Caco-2 (cell line): Measurements from ENCODE around the gene EVX2. TPM values are rescaled to one million over a fixed set of nuclear protein-coding genes. Genes with fewer than 3 reads are reported as not detected.

ENCODE experiments used
- BruUV-seq: library from RNA; stranded (reverse); fragments of 400-500 nt; replicated peaks from 2 replicates; lab custom pipeline; 2021; lab: Mats Ljungman, UMichigan
- CTCF ChIA-PET: fragments of 300-600 bp; sonication (Branson Sonifier 250); formaldehyde crosslinking; loops from one replicate; lab custom pipeline; 2022; ENCODE audit warnings: antibody characterized with exemption; lab: Charles Lee
- POLR2A ChIA-PET: fragments of 300-600 bp; sonication (Branson Sonifier 250); formaldehyde crosslinking; loops from one replicate; lab custom pipeline; 2022; ENCODE audit warnings: antibody characterized with exemption; lab: Charles Lee
- DNase-seq, 2 experiments: peaks; one replicate each; pipeline versions ENCODE4 v3.0.0 to v3.0.0-alpha.2; 2020 to 2022
- H3K27me3 ChIP-seq: replicated peaks from 2 replicates; pipeline ENCODE4 v1.6.0; 2011; ENCODE audit warnings: low read length; ENCODE audit not compliant: control insufficient read depth, insufficient read depth
- H3K36me3 ChIP-seq: 2 replicates; pipeline ENCODE4 v1.5.1; 2011; ENCODE audit warnings: low read length; ENCODE audit not compliant: control insufficient read depth, insufficient read depth
- H3K4me1 ChIP-seq: fragments of 250-450 bp; sonication (Bioruptor Pico); 2 replicates; pipeline ENCODE4 v1.5.1; 2020; ENCODE audit warnings: mild to moderate bottlenecking
- H3K4me3 ChIP-seq: 2 replicates; pipeline ENCODE4 v1.5.1; 2011; ENCODE audit warnings: low read depth, mild to moderate bottlenecking, control low read depth, low read length
- H3K9me3 ChIP-seq: fragments of 250-450 bp; sonication (Bioruptor Pico); 2 replicates; pipeline ENCODE4 v1.5.1; 2020; ENCODE audit warnings: mild to moderate bottlenecking, moderate library complexity
- H3K27ac Mint-ChIP-seq: one replicate; pipeline ENCODE4 v1.8.0; 2022; ENCODE audit warnings: mixed read lengths; ENCODE audit not compliant: unreplicated experiment
- H3K27me3 Mint-ChIP-seq: one replicate; pipeline ENCODE4 v1.8.0; 2022; ENCODE audit warnings: mixed read lengths; ENCODE audit not compliant: insufficient read depth, unreplicated experiment
- H3K36me3 Mint-ChIP-seq: one replicate; pipeline ENCODE4 v1.8.0; 2022; ENCODE audit warnings: mild to moderate bottlenecking, mixed read lengths; ENCODE audit not compliant: insufficient read depth, unreplicated experiment
- H3K4me1 Mint-ChIP-seq: one replicate; pipeline ENCODE4 v1.8.0; 2022; ENCODE audit warnings: low read depth, mixed read lengths; ENCODE audit not compliant: unreplicated experiment
- H3K4me3 Mint-ChIP-seq: one replicate; pipeline ENCODE4 v1.8.0; 2022; ENCODE audit warnings: mild to moderate bottlenecking, moderate library complexity, mixed read lengths; ENCODE audit not compliant: unreplicated experiment
- H3K9me3 Mint-ChIP-seq: one replicate; pipeline ENCODE4 v1.8.0; 2022; ENCODE audit warnings: mixed read lengths; ENCODE audit not compliant: unreplicated experiment
- CTCF ChIP-seq, 2 experiments: fragments of 200-600 bp in 1 of 2; IDR thresholded peaks; 1 replicate in 1 of 2; 2 replicates in 1 of 2; pipeline versions ENCODE4 v1.5.1 to v1.8.0; 2011 to 2022; ENCODE audit warnings: antibody characterized with exemption in 1 of 2, control low read depth in 1 of 2, inconsistent platforms in 1 of 2, low read depth in 1 of 2, low read length in 1 of 2, mild to moderate bottlenecking in 1 of 2, moderate library complexity in 1 of 2; ENCODE audit not compliant: insufficient read depth in 1 of 2, severe bottlenecking in 1 of 2, unreplicated experiment in 1 of 2
- intact Hi-C: fragments of 100-400 bp; cut with micrococcal nuclease; formaldehyde crosslinking; loops from one replicate; pipeline ENCODE4 v1.10.0; 2022; ENCODE audit not compliant: unreplicated experiment
- total RNA-seq: library from RNA; stranded (reverse); gene quantifications from 2 replicates; pipeline ENCODE4 v1.2.3, GENCODE V29; 2022

Gene EVX2
- total RNA-seq, 1 experiment from 2014 or later = not detected

GRCh38 chr2:176071330-176072291, 12.2 kb downstream of the EVX2 start:
- ChIA-PET CTCF (no interaction called here), POLR2A (no interaction called here)
- no peaks in the 10 kb centered on the region for H3K36me3 ChIP-seq
- no peaks in the 10 kb centered on the region for H3K9me3 ChIP-seq
- no peak overlapping the region for H3K4me3 ChIP-seq
- Mint-ChIP-seq H3K27ac (no peak overlapping the region), H3K4me3 (no peak overlapping the region), H3K9me3 (no peaks in the 10 kb centered on the region), H3K27me3 (peaks cover 12% of the 10 kb centered on the region), H3K36me3 (no peaks in the 10 kb centered on the region), H3K4me1 (no peaks in the 10 kb centered on the region)
- no peak for TF ChIP-seq CTCF (IDR thresholded peaks at IDR 0.05; ENCODE audit: insufficient read depth in 1 of 2, low read depth in 1 of 2, low read length in 1 of 2, severe bottlenecking in 1 of 2, unreplicated experiment in 1 of 2)
- H3K4me1 ChIP-seq = no peaks in the 10 kb centered on the region
- H3K27me3 ChIP-seq = peaks cover under 1% of the 10 kb centered on the region; the same call in 1 of the 2 replicates
- BruUV-seq = no TSS peak
- DNase-seq = no peak
- intact Hi-C loops = no loop called here

- peaks cover 9% of the 10 kb centered on the region for H3K27me3 Mint-ChIP-seq
- no peaks in the 10 kb centered on the region for H3K36me3 ChIP-seq
- H3K4me1 Mint-ChIP-seq = no peaks in the 10 kb centered on the region
- H3K36me3 Mint-ChIP-seq = no peaks in the 10 kb centered on the region
- H3K9me3 ChIP-seq = no peaks in the 10 kb centered on the region
- no peaks in the 10 kb centered on the region for H3K4me1 ChIP-seq
- DNase-seq = no peak
- H3K27me3 ChIP-seq = no peaks in the 10 kb centered on the region; the same call in 1 of the 2 replicates
- H3K4me3 ChIP-seq = no peak overlapping the region
- H3K4me3 Mint-ChIP-seq = no peak overlapping the region
- no peak overlapping the region for H3K27ac Mint-ChIP-seq
- BruUV-seq = no TSS peak
- no peak for TF ChIP-seq CTCF (IDR thresholded peaks at IDR 0.05; ENCODE audit: insufficient read depth in 1 of 2, low read depth in 1 of 2, low read length in 1 of 2, severe bottlenecking in 1 of 2, unreplicated experiment in 1 of 2)
- ChIA-PET POLR2A (no interaction called here), CTCF (no interaction called here)
- intact Hi-C loops = no loop called here
- H3K9me3 Mint-ChIP-seq = no peaks in the 10 kb centered on the region
These were observed 15.3 kb downstream of the EVX2 start for GRCh38 chr2:176068419-176068832.

DNA sequence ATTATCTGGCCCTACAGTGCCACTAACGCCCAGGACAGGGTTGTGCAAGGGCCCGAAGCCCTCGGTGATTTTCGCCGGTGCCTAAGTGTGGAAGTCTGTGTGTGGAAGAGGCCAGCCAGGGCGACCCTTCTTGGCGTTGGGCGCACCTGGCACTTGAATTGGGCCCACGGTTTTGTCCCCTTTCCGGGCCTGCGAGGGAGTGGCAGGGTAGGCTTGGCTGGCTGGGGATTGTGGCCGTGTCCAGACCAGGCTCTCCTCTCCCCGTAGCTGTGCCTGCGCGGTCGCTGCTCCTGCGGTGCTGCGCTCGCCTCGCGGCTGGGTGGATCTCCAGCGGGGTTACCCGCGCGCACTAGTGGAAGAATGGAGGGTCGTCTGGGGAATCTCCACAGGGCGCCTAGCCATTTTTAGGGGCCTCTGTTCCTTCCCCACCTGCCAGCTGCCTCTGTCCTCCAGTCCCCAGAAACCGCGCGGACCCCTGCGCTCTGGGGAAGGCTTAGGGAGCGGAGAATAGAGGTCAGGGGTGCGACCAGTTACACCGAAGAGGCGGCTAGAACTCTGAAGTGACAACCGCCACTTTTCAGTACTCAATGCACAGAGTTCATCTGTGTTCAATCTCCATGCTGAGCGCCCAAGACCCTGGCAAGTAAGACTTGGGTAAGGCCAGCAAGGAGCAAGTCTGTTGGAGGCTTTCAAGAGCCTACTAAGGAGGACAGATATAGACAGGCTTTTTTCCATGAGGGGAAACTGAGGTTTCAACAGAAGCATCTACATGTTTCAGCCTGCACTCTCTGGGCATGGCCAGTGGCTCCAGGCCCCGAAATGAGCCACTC, 16.0 kb downstream of the EVX2 start:
- no peaks in the 10 kb centered on the region for H3K9me3 ChIP-seq
- H3K4me3 ChIP-seq = no peak overlapping the region
- H3K27ac Mint-ChIP-seq = no peak overlapping the region
- no peak overlapping the region for H3K4me3 Mint-ChIP-seq
- intact Hi-C loops = no loop called here
- DNase-seq = no peak
- ChIA-PET POLR2A (no interaction called here), CTCF (no interaction called here)
- H3K36me3 Mint-ChIP-seq = no peaks in the 10 kb centered on the region
- H3K27me3 Mint-ChIP-seq = peaks cover 7% of the 10 kb centered on the region
- no peaks in the 10 kb centered on the region for H3K36me3 ChIP-seq
- H3K4me1 Mint-ChIP-seq = no peaks in the 10 kb centered on the region
- H3K27me3 ChIP-seq = no peaks in the 10 kb centered on the region; the same call in 1 of the 2 replicates
- no peak for TF ChIP-seq CTCF (IDR thresholded peaks at IDR 0.05; ENCODE audit: insufficient read depth in 1 of 2, low read depth in 1 of 2, low read length in 1 of 2, severe bottlenecking in 1 of 2, unreplicated experiment in 1 of 2)
- no peaks in the 10 kb centered on the region for H3K4me1 ChIP-seq
- no peaks in the 10 kb centered on the region for H3K9me3 Mint-ChIP-seq
- BruUV-seq = no TSS peak
